ENCODE data around the gene SDHAF3. TPM values are rescaled to one million over a fixed set of nuclear protein-coding genes. Genes with fewer than 3 reads are reported as not detected.

SDHAF3 gene
- total RNA-seq, 2 donors from 2014 or later = 20.2 to 22.4 TPM

DNA sequence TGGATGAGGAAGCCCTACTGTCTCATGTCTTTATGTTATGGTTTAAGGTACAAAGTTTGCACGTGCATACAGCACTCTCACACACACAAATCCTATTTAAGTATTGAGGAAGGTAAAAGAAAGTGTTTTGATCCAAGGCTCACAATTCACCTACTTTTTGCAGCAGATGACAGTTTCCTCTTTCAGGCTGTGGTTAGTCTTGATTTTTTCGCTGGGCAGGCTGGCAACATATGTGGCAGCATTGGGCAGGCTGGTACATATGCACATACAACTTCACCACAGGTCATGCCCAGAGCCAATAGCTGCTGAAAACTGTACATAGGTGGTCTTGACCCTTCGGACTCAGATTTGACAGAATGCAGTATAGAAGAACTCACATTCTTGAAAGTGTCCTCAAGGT, 29.1 kb upstream of the SDHAF3 start:
- Mint-ChIP-seq H3K36me3 (ENCODE audit: low read depth) (no peaks in the 10 kb centered on the region), H3K27me3 (ENCODE audit: insufficient read depth) (no peaks in the 10 kb centered on the region), H3K4me3 (no peak overlapping the region), H3K4me1 (no peaks in the 10 kb centered on the region), H3K9me3 (peaks cover 2% of the 10 kb centered on the region), H3K27ac (no peak overlapping the region)
- H3K4me1 ChIP-seq (ENCODE audit: control insufficient read depth, insufficient read depth, low read length) = no peaks in the 10 kb centered on the region
- H3K4me3 ChIP-seq (ENCODE audit: low read length) = no peak overlapping the region
- TF ChIP-seq CTCF (conservative IDR thresholded peaks at IDR 0.05) = no peak
- no peaks in the 10 kb centered on the region for H3K9me3 ChIP-seq (ENCODE audit: control insufficient read depth, low read length)
- H3K27me3 ChIP-seq (ENCODE audit: control insufficient read depth, insufficient read depth, low read length, poor library complexity, severe bottlenecking) = no peaks in the 10 kb centered on the region
- no peak for DNase-seq
- 88 to 98% methylated on average over 1 to 2 of the region's 3 CpGs for WGBS, 2 experiments (ENCODE audit: insufficient coverage in 1 of 2, insufficient read length in 1 of 2)
- H3K36me3 ChIP-seq (ENCODE audit: control insufficient read depth, insufficient read depth, low read length) = no peaks in the 10 kb centered on the region
- no peak overlapping the region for H3K9ac ChIP-seq (ENCODE audit: extremely low read depth, low read length, poor library complexity, severe bottlenecking)
- H3K27ac ChIP-seq (ENCODE audit: low read depth, low read length) = no peak overlapping the region

DNA sequence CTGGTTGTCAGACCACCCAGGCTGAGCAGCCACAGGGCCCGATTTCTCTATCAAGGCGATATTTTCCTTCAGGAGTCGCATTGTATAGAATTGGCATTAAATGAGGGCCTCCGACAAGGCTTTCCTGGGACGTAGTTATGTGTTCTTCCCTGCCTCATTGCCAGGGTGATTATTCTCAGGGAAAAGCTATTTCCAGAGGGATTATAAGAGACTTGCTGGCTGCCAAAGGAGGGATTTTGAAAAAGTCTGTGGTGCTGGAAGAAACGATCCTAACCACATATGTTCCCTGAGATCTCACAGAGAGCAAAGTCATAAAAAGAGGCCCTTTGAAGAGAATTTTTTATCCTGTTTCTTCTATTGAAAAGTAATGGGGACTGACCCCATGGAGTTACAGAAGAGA, 27.7 kb upstream of the SDHAF3 start:
- no peak overlapping the region for H3K4me3 Mint-ChIP-seq
- Histone ChIP-seq H3K4me3 (ENCODE audit: low read length) (no peak overlapping the region), H3K36me3 (ENCODE audit: control insufficient read depth, insufficient read depth, low read length) (no peaks in the 10 kb centered on the region), H3K27me3 (ENCODE audit: control insufficient read depth, insufficient read depth, low read length, poor library complexity, severe bottlenecking) (no peaks in the 10 kb centered on the region), H3K9ac (ENCODE audit: extremely low read depth, low read length, poor library complexity, severe bottlenecking) (no peak overlapping the region), H3K27ac (ENCODE audit: low read depth, low read length) (no peak overlapping the region), H3K9me3 (ENCODE audit: control insufficient read depth, low read length) (no peaks in the 10 kb centered on the region), H3K4me1 (ENCODE audit: control insufficient read depth, insufficient read depth, low read length) (no peaks in the 10 kb centered on the region)
- H3K9me3 Mint-ChIP-seq = no peaks in the 10 kb centered on the region
- WGBS, 2 experiments (ENCODE audit: insufficient coverage in 1 of 2, insufficient read length in 1 of 2) = 87 to 93% methylated on average over 3 to 6 of the region's 6 CpGs
- H3K4me1 Mint-ChIP-seq = no peaks in the 10 kb centered on the region
- TF ChIP-seq CTCF (conservative IDR thresholded peaks at IDR 0.05) = no peak
- H3K27ac Mint-ChIP-seq = no peak overlapping the region
- H3K36me3 Mint-ChIP-seq (ENCODE audit: low read depth) = no peaks in the 10 kb centered on the region
- no peaks in the 10 kb centered on the region for H3K27me3 Mint-ChIP-seq (ENCODE audit: insufficient read depth)
- DNase-seq = no peak

DNA sequence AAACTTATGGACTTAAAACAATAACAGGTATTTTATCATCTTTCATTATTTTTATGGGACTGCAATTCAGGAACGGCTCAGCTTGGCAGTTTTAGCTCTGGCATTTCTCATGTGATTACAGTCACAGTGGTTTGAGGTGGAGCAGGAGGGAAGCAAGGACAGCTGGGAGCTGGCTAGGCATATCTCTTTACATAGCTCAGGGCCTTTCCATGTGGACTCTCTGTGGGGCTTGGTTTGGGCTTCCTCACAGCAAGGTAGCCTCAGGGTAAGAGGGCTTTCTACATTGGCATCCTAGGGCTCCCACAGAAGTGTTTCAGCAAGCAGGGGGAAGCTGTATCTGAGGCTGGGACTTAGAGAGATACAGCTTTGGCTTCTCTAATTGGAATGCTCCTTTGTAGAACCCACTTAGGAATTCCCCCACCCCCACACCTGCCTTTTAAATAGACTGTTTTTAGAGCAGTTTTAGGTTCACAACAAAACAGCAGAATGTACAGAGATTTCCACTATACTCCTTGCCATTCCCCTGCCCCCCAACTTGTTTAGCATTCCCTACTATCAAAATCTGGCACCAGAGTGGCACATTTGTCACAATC, 26.6 kb upstream of the SDHAF3 start:
- 79% methylated on average over 1 of the region's 1 CpG; no CpG with 5 or more reads in 1 of the 2 experiments for WGBS, 2 experiments (ENCODE audit: insufficient coverage in 1 of 2, insufficient read length in 1 of 2)

More for the DNA sequence above, 26.6 kb upstream of the SDHAF3 start:
- H3K9me3 Mint-ChIP-seq = no peaks in the 10 kb centered on the region
- no peaks in the 10 kb centered on the region for H3K27me3 Mint-ChIP-seq (ENCODE audit: insufficient read depth)
- Histone ChIP-seq H3K27me3 (ENCODE audit: control insufficient read depth, insufficient read depth, low read length, poor library complexity, severe bottlenecking) (no peaks in the 10 kb centered on the region), H3K9me3 (ENCODE audit: control insufficient read depth, low read length) (no peaks in the 10 kb centered on the region), H3K9ac (ENCODE audit: extremely low read depth, low read length, poor library complexity, severe bottlenecking) (no peak overlapping the region), H3K4me3 (ENCODE audit: low read length) (no peak overlapping the region), H3K27ac (ENCODE audit: low read depth, low read length) (no peak overlapping the region), H3K4me1 (ENCODE audit: control insufficient read depth, insufficient read depth, low read length) (no peaks in the 10 kb centered on the region), H3K36me3 (ENCODE audit: control insufficient read depth, insufficient read depth, low read length) (no peaks in the 10 kb centered on the region)
- H3K36me3 Mint-ChIP-seq (ENCODE audit: low read depth) = no peaks in the 10 kb centered on the region
- no peak for DNase-seq
- no peak overlapping the region for H3K27ac Mint-ChIP-seq
- H3K4me3 Mint-ChIP-seq = no peak overlapping the region
- no peak for TF ChIP-seq CTCF (conservative IDR thresholded peaks at IDR 0.05)
- H3K4me1 Mint-ChIP-seq = no peaks in the 10 kb centered on the region
